ENCODE results near the gene MTLN.
"Not testable (repeated sequence)": the region's sequence is repeated elsewhere in the genome, so short reads cannot be mapped to it uniquely, and the experiment has no call there.

Gene MTLN

GRCh38 chr2:110211938-110212858 lies at the start of gene MTLN:
TSS of gene MTLN (minus strand) at chr2:110212547. CDS start at chr2:110212525, 22 bp downstream.
- peak; percentile 80 for DNase-seq (ENCODE audit: low spot score)

- not testable (repeated sequence) for DNase-seq (ENCODE audit: low spot score)
Measured at GRCh38 chr2:110261910-110262309, 49.6 kb upstream of the MTLN start.

GRCh38 chr2:110248081-110248795 lies 35.9 kb upstream of the MTLN start:
- DNase-seq (ENCODE audit: low spot score) = not testable (repeated sequence)

GRCh38 chr2:110245488-110246435 lies 33.4 kb upstream of the MTLN start:
- DNase-seq (ENCODE audit: low spot score) = not testable (repeated sequence)

GRCh38 chr2:110243283-110243682 lies 30.9 kb upstream of the MTLN start:
- not testable (repeated sequence) for DNase-seq (ENCODE audit: low spot score)

GRCh38 chr2:110234514-110234913 lies 22.2 kb upstream of the MTLN start:
- DNase-seq (ENCODE audit: low spot score) = not testable (repeated sequence)

- not testable (repeated sequence) for DNase-seq (ENCODE audit: low spot score)
Measured at GRCh38 chr2:110229886-110230285, 17.5 kb upstream of the MTLN start.

GRCh38 chr2:110222626-110223025 lies 10.3 kb upstream of the MTLN start:
- not testable (repeated sequence) for DNase-seq (ENCODE audit: low spot score)

- no peak for DNase-seq (ENCODE audit: low spot score)
Measured at GRCh38 chr2:110221938-110222337, 9.6 kb upstream of the MTLN start.

- no peak for DNase-seq (ENCODE audit: low spot score)
Measured at GRCh38 chr2:110220190-110220564, 7.8 kb upstream of the MTLN start.

- DNase-seq (ENCODE audit: low spot score) = no peak
Measured at GRCh38 chr2:110219496-110220189, 7.3 kb upstream of the MTLN start.

- not testable (repeated sequence) for DNase-seq (ENCODE audit: low spot score)
Measured at GRCh38 chr2:110218889-110219288, 6.5 kb upstream of the MTLN start.

- no peak for DNase-seq (ENCODE audit: low spot score)
Measured at GRCh38 chr2:110216803-110217202, 4.5 kb upstream of the MTLN start.

- no peak for DNase-seq (ENCODE audit: low spot score)
Measured at GRCh38 chr2:110216199-110216598, 3.9 kb upstream of the MTLN start.

- DNase-seq (ENCODE audit: low spot score) = no peak
Measured at GRCh38 chr2:110215566-110216158, 3.3 kb upstream of the MTLN start.

- no peak for DNase-seq (ENCODE audit: low spot score)
Measured at GRCh38 chr2:110215091-110215490, 2.7 kb upstream of the MTLN start.

- DNase-seq (ENCODE audit: low spot score) = not testable (repeated sequence)
Measured at GRCh38 chr2:110213522-110213921, 1.2 kb upstream of the MTLN start.

- DNase-seq (ENCODE audit: low spot score) = peak; percentile 54
Measured at GRCh38 chr2:110205660-110206455, 6.5 kb downstream of the MTLN start.

GRCh38 chr2:110204408-110205385 lies 7.7 kb downstream of the MTLN start, which contains the start of gene NPHP1:
TSS of gene NPHP1 (minus strand) at chr2:110205013. CDS start at chr2:110204968, 45 bp downstream.
- DNase-seq (ENCODE audit: low spot score) = peak; percentile 87

Measured in RKO (cell line).